ENCODE measurements around the gene PAQR8. TPM values are rescaled to one million over a fixed set of nuclear protein-coding genes. Genes with fewer than 3 reads are reported as not detected.

The PAQR8 gene, protein sequence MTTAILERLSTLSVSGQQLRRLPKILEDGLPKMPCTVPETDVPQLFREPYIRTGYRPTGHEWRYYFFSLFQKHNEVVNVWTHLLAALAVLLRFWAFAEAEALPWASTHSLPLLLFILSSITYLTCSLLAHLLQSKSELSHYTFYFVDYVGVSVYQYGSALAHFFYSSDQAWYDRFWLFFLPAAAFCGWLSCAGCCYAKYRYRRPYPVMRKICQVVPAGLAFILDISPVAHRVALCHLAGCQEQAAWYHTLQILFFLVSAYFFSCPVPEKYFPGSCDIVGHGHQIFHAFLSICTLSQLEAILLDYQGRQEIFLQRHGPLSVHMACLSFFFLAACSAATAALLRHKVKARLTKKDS
- total RNA-seq: 10 to 100 TPM; 12.8 to 14.1 TPM

DNA sequence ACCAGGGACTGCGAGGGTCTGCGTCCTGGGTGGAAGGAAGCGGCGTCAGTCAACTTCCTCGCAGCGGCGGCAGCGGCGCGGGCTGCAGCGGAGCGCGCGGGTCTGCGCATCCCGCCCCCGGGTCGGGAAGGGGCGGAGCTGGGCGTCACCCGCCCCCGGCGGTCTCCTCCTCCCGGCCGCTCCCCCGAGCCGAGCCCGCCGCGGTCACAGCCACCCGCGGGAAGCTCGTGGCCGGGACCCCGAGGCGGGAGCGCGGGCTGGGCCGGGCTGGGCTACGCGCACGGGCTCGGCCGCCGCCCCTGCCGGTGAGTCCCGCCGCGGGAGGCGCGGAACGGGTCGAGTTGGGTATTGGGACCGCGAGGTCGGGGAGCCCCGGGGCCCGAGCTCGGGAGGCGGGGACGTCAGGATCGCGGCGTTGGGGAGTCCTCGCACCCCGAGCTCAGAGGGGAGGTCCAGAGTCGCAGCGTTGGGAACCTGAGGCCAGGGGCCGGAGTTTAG lies at the start of gene PAQR8:
Gene PAQR8 (plus strand): TSS at position 207 of the 498 bp plus-strand sequence. CDS start 41,063 bp downstream, outside the sequence.
- Mint-ChIP-seq H3K4me3 (peak within 1 kb of the TSS; percentile 93), H3K27me3 (no peaks in the 10 kb centered on the region), H3K9me3 (no peaks in the 10 kb centered on the region), H3K4me1 (peaks cover 29% of the 10 kb centered on the region), H3K27ac (peak within 1 kb of the TSS; percentile 72), H3K36me3 (ENCODE audit: low read depth) (peaks cover 11% of the 10 kb centered on the region)
- ChIA-PET POLR2A (interaction anchor here (0.7 to 7.2 kb wide), 19 partner anchors 9 to 214 kb away, joined by 3 to 64 read pairs (median 6); partner anchors contain the start of genes MCM3 and TRAM2), CTCF (interaction anchor here (0.5 to 5.5 kb wide), 24 partner anchors 9 to 633 kb away, joined by 3 to 71 read pairs (median 4); partner anchors contain the start of genes GSTA4 and MCM3)
- DNase-seq: peak; percentile 83

DNA sequence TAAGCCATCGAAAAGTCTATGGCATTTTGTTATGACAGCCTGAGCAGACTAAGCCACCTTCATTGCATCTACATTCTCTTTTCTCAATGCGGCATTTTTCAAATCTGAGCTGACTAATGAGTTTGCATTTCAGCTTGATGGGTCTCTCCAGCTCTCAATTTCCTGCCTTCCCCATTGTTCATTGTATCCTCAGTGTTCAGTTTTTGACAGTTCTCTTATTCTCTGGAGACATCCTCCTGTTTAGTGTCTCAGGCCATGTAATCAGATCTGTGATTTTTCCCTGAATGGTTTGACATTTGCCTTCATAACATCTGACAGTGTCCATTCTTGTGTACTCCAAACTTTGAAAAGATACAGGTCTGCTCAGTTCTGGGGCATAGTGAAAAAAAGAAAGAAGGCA lies 49.5 kb upstream of the PAQR8 start:
- no peak for DNase-seq
- Mint-ChIP-seq H3K4me3 (no peak overlapping the region), H3K36me3 (ENCODE audit: low read depth) (no peaks in the 10 kb centered on the region), H3K27me3 (no peaks in the 10 kb centered on the region), H3K27ac (no peak overlapping the region), H3K9me3 (no peaks in the 10 kb centered on the region), H3K4me1 (peaks cover 17% of the 10 kb centered on the region)
- ChIA-PET POLR2A (interaction anchor here (1.9 kb wide), 1 partner anchor 49 kb away, joined by 5 read pairs; the partner anchor contains the start of gene PAQR8), CTCF (interaction anchor here (1.4 kb wide), 1 partner anchor 88 kb away, joined by 4 read pairs; no protein-coding TSS in a partner anchor)

DNA sequence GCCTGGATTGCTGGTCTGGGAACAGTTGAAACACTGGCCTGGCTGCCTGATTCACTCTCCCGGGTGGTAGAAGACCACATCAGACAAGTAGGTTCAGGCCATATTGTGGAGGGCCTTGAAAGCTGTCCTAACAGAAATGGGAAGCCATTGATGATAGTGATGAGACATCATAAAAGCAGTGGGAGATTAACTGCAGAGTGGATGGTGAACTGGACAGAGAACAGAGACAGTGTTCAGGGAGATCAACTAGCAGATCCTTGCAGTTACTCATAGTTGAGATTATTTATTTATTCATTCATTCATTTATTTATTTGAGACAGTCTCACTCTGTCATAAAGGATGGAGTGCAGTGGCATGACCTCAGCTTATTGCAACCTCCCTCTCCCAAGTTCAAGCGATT lies 47.2 kb upstream of the PAQR8 start:
- H3K27ac Mint-ChIP-seq: no peak overlapping the region
- POLR2A ChIA-PET: no interaction called here
- H3K27me3 Mint-ChIP-seq: no peaks in the 10 kb centered on the region
- H3K36me3 Mint-ChIP-seq (ENCODE audit: low read depth): no peaks in the 10 kb centered on the region
- no peak overlapping the region for H3K4me3 Mint-ChIP-seq
- CTCF ChIA-PET: no interaction called here
- no peak for DNase-seq
- peaks cover 14% of the 10 kb centered on the region for H3K4me1 Mint-ChIP-seq
- H3K9me3 Mint-ChIP-seq: no peaks in the 10 kb centered on the region

DNA sequence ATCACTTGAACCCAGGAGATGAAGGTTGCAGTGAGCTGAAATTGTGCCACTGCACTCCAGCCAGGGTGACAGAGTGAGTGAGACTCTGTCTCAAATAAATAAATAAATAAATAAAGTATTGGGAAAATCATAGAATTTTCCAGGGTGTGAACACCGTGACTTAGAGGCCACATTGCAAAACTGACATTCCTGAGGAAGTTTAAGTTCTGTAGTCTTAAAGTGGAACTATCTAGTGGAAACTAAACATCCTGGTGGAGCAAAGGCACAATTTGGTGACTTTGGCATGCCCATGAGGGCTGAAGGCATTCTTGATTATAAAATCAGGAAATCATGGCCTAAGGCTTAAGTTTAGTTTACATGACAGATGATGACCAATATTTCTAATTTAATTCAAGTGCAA lies 44.7 kb upstream of the PAQR8 start:
- no peaks in the 10 kb centered on the region for H3K36me3 Mint-ChIP-seq (ENCODE audit: low read depth)
- H3K27ac Mint-ChIP-seq: no peak overlapping the region
- H3K4me1 Mint-ChIP-seq: peaks cover 12% of the 10 kb centered on the region
- H3K4me3 Mint-ChIP-seq: no peak overlapping the region
- H3K9me3 Mint-ChIP-seq: no peaks in the 10 kb centered on the region
- CTCF ChIA-PET: no interaction called here
- POLR2A ChIA-PET: no interaction called here
- no peaks in the 10 kb centered on the region for H3K27me3 Mint-ChIP-seq
- no peak for DNase-seq

DNA sequence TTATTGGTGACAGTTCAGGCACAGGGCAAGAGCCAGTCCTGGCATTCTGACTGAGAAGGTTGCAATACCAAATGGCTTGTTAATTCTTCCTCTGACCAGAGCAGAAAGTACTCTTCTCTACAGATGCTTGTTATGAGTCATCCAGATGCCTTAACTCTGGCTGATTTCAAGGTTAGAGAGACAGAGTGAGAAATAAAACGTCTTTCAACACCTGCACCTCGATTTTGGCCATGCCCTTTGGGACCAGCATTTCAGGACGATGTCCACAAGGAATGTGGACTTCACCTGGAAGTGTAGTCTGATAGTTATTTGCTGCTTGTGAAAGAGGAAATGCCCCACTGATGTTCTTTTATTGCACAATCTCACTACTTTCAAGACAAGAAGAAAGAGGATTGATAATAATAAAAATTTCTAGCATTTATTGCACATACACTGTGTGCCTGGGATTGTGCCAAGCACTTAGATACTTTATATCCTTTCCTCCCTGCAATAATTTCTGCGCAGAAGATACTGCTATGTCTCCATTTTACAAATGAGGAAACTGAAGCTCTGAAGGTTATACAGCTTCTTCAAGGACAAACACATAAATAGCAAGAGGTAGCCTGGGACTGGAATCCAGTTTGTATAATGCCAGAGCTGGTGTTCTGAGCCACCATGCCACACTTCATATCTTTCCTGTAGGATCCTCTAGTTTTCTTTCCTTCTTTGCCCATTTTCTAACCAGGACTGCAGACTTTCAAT lies 43.9 kb upstream of the PAQR8 start:
- no peak for DNase-seq
- no peak overlapping the region for H3K4me3 Mint-ChIP-seq
- H3K27ac Mint-ChIP-seq: no peak overlapping the region
- ChIA-PET POLR2A (no interaction called here), CTCF (interaction anchor here (0.6 kb wide), 1 partner anchor 20 kb away, joined by 4 read pairs; no protein-coding TSS in a partner anchor)
- no peaks in the 10 kb centered on the region for H3K36me3 Mint-ChIP-seq (ENCODE audit: low read depth)
- H3K27me3 Mint-ChIP-seq: no peaks in the 10 kb centered on the region
- no peaks in the 10 kb centered on the region for H3K9me3 Mint-ChIP-seq
- peaks cover 12% of the 10 kb centered on the region for H3K4me1 Mint-ChIP-seq

DNA sequence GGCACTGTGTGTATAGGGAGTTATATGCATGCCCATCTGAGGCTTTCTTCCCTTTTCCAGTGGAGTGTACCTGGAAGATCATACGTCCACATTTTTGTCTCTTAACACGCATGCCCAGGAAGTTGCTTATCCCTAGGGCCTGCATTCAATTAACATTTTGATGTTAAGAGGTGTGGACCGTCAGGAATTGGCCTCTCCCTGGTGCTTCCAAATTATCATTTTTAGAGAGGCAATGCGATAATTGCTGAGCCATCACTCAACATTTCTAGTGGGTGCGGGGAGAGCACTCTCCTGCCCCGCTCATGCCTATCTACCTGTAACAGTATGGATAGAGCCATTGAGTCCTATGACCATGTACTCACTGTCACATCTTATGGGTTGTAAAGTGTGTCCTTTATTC lies 37.8 kb upstream of the PAQR8 start:
- Mint-ChIP-seq H3K36me3 (ENCODE audit: low read depth) (no peaks in the 10 kb centered on the region), H3K4me1 (no peaks in the 10 kb centered on the region), H3K9me3 (no peaks in the 10 kb centered on the region), H3K4me3 (no peak overlapping the region), H3K27ac (no peak overlapping the region), H3K27me3 (peaks cover 2% of the 10 kb centered on the region)
- CTCF ChIA-PET: no interaction called here
- POLR2A ChIA-PET: no interaction called here
- no peak for DNase-seq

DNA sequence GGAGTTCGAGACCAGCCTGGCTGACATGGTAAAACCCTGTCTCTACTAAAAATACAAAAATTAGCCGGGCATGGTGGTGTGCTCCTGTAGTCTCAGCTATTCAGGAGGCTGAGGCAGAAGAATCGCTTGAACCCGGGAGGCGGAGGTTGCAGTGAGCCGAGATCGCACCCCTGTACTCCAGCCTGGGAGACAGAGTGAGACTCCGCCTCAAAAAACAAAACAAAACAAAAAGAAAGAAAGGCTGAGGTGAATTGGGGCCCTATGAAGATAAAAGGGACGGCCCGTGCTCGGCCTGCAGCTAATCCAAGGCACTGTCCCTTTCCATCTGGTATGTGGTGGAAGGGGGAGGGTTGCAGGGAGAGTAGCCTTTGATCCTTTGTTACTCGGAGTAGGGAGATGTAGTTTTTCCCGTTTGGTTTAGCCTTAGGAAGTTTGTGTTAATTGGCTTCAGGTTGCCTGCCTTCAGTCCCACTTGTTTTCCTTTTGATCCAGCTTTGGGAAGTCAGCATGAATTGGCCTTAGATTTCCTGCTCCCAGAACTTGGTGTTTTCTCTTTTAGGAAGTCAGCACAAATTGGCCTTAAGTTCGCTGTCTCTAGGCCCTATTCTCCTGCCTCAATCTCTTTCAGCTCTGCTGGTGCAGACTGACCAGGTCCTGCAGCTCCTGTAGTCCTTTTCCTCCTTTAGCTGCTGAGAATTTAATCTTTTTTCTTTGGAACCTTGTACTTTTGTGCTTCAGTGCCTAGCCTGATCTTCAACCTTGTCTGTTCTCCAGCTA lies 36.1 kb upstream of the PAQR8 start:
- POLR2A ChIA-PET: no interaction called here
- H3K36me3 Mint-ChIP-seq (ENCODE audit: low read depth): no peaks in the 10 kb centered on the region
- CTCF ChIA-PET: no interaction called here
- H3K27me3 Mint-ChIP-seq: peaks cover 2% of the 10 kb centered on the region
- H3K27ac Mint-ChIP-seq: no peak overlapping the region
- no peak overlapping the region for H3K4me3 Mint-ChIP-seq
- H3K9me3 Mint-ChIP-seq: no peaks in the 10 kb centered on the region
- DNase-seq: no peak
- H3K4me1 Mint-ChIP-seq: no peaks in the 10 kb centered on the region

DNA sequence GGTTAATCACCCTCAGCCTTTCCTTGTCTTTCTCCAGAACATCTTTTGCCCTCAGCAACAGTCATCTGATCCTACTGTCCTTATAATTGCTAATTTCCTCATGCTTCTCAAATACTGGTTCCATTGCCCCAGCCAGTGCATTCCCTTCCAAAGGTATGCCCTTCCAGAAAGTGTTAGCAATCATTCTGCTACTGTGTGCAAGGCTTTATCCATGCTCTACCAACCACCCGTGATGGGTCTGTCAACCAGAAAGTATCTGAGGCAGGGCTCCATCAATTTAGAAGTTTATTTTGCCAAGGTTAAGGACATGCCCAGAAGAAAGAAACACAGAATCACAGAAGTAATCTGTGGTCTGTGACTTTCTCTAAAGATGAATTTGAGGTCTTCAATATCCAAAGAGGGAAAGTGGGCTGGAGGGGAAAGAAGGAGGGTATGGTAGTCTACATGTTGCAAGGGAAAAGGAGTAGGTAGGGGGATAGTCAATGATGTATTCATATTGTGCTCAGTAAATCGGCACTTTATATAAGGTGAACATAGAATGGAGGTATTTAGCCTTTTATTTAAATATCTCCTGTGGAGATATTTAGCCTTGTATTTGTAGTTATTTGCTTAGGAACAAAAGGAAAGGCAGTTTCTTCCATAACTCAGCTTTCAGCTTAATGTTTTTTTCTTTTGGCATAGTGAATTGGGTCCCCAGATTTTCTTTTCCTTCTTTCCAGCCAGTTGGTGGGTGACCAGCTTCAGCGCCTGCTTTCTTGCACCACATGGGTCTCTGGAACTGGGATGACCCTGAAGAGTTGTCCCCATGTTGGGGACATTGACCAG lies 35.2 kb upstream of the PAQR8 start:
- Mint-ChIP-seq H3K27ac (no peak overlapping the region), H3K9me3 (no peaks in the 10 kb centered on the region), H3K4me3 (no peak overlapping the region), H3K36me3 (ENCODE audit: low read depth) (no peaks in the 10 kb centered on the region), H3K4me1 (peaks cover 2% of the 10 kb centered on the region), H3K27me3 (peaks cover 2% of the 10 kb centered on the region)
- ChIA-PET CTCF (no interaction called here), POLR2A (interaction anchor here (1.7 kb wide), 1 partner anchor 35 kb away, joined by 3 read pairs; the partner anchor contains the start of gene PAQR8)
- no peak for DNase-seq

DNA sequence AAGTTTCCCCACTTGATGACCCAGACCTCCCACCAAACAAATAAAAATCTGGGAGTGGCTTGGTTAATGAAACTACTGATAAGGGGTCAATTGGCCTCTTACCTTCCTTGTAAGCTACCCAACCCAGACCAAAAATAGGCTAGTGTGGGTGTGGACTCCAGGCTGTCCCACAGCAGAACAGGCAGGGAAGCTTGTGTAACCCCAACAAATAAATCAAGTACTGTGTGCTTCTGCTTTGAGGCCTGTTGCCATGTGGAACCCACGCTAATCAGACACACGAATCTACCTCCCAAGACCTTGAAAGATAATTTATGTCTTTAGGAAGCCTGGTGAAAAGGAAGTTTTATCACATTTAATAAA lies 33.7 kb upstream of the PAQR8 start:
- H3K27ac Mint-ChIP-seq: no peak overlapping the region
- H3K27me3 Mint-ChIP-seq: peaks cover 2% of the 10 kb centered on the region
- H3K36me3 Mint-ChIP-seq (ENCODE audit: low read depth): no peaks in the 10 kb centered on the region
- H3K4me3 Mint-ChIP-seq: no peak overlapping the region
- peaks cover 8% of the 10 kb centered on the region for H3K4me1 Mint-ChIP-seq
- no peak for DNase-seq
- ChIA-PET POLR2A (interaction anchor here (1.7 kb wide), 1 partner anchor 34 kb away, joined by 3 read pairs; the partner anchor contains the start of gene PAQR8), CTCF (interaction anchor here (0.7 kb wide), 1 partner anchor 13 kb away, joined by 3 read pairs; no protein-coding TSS in a partner anchor)
- no peaks in the 10 kb centered on the region for H3K9me3 Mint-ChIP-seq

DNA sequence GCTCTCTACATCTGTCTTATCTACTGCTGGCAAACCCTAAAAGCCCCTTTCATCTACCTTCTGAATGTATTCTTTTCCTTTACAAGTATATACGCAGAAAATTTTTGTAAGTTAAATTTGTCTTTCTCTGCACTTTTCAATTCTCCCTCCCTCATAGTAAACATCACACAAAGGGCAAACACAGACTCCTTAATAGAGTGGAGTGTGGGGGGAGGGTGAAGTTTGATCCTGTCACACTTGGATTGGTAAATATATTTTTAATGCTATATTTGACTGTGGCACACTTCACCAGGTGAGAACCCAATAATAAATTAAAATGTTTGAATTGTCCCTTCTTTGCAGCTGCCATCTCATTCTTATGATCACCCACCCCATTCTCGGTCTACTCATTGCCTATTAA lies 33.2 kb upstream of the PAQR8 start:
- no peak overlapping the region for H3K27ac Mint-ChIP-seq
- POLR2A ChIA-PET: interaction anchor here (1.7 kb wide), 1 partner anchor 33 kb away, joined by 3 read pairs; the partner anchor contains the start of gene PAQR8
- CTCF ChIA-PET: interaction anchor here (0.7 kb wide), 1 partner anchor 13 kb away, joined by 3 read pairs; no protein-coding TSS in a partner anchor

DNA sequence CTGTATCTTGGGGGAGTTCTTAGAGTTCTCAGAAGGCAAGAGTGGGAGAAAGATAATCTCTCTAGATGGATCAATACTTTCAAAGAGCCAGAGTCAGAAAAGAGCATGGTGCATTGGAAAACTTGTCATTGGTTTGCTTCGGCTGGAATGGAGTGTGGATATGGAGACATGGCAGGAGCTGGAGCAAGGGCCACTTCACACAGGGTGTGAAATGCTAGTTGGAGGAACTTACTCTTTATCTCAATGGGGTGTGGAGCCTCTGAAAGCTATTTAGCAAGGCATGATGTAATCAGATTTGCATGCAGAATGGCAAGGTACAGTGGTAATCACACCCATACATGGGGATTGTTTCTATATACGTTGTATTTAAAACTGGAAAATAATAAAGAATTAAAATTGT lies 31.5 kb upstream of the PAQR8 start:
- peaks cover 19% of the 10 kb centered on the region for H3K4me1 Mint-ChIP-seq
- H3K27me3 Mint-ChIP-seq: no peaks in the 10 kb centered on the region
- H3K4me3 Mint-ChIP-seq: no peak overlapping the region
- H3K36me3 Mint-ChIP-seq (ENCODE audit: low read depth): no peaks in the 10 kb centered on the region
- no peaks in the 10 kb centered on the region for H3K9me3 Mint-ChIP-seq
- H3K27ac Mint-ChIP-seq: no peak overlapping the region
- no peak for DNase-seq
- CTCF ChIA-PET: interaction anchor here (0.9 kb wide), 1 partner anchor 45 kb away, joined by 3 read pairs; no protein-coding TSS in a partner anchor
- POLR2A ChIA-PET: no interaction called here

More for the DNA sequence above, 33.2 kb upstream of the PAQR8 start:
- Mint-ChIP-seq H3K4me1 (peaks cover 12% of the 10 kb centered on the region), H3K4me3 (no peak overlapping the region), H3K27me3 (peaks cover under 1% of the 10 kb centered on the region), H3K9me3 (no peaks in the 10 kb centered on the region), H3K36me3 (ENCODE audit: low read depth) (no peaks in the 10 kb centered on the region)
- no peak for DNase-seq

Data from activated CD4-positive, alpha-beta memory T cell treated with anti-CD3 and anti-CD28 coated beads, Interleukin-2, amount 10 ng/mL, durations not matched to agents 7 days and 5 days (primary cell).